Kidney (tissue), 14 donors: Measurements from ENCODE around the gene CCR9. TPM values are rescaled to one million over a fixed set of nuclear protein-coding genes. Genes with fewer than 3 reads are reported as not detected.

Experiments used
- DNase-seq, 5 donors: peaks; one replicate each; pipeline ENCODE4 v3.0.0-alpha.2; 2013 to 2020
- FAIRE-seq: peaks from 2 replicates; lab custom pipeline; 2012; peaks lifted over from hg19 to GRCh38; lab: Jason Lieb, UNC
- H3K27ac ChIP-seq, 2 donors: one replicate each; pipeline ENCODE4 v1.7.0; 2013; ENCODE audit warnings: low read depth in 2 of 2, low read length in 2 of 2, inconsistent platforms in 1 of 2
- H3K27me3 ChIP-seq: one replicate; pipeline ENCODE4 v1.7.1; 2013; ENCODE audit warnings: low read length, inconsistent platforms; ENCODE audit not compliant: control insufficient read depth, insufficient read depth
- H3K36me3 ChIP-seq, 3 donors: one replicate each; pipeline versions ENCODE4 v1.7.0 to v1.7.1; 2013; ENCODE audit warnings: low read length in 3 of 3, control low read depth in 1 of 3, inconsistent platforms in 1 of 3; ENCODE audit not compliant: insufficient read depth in 3 of 3, control insufficient read depth in 2 of 3
- H3K4me1 ChIP-seq, 3 donors: one replicate each; pipeline versions ENCODE4 v1.7.0 to v1.7.1; 2013; ENCODE audit warnings: low read length in 3 of 3, inconsistent platforms in 1 of 3, low read depth in 1 of 3; ENCODE audit not compliant: control insufficient read depth in 2 of 3, insufficient read depth in 2 of 3
- H3K4me3 ChIP-seq, 3 donors: one replicate each; pipeline versions ENCODE4 v1.7.0 to v1.8.1; 2013; ENCODE audit warnings: low read length in 3 of 3, control low read depth in 1 of 3, inconsistent platforms in 1 of 3
- H3K9ac ChIP-seq, 3 donors: one replicate each; pipeline versions ENCODE4 v1.7.0 to v1.7.1; 2013; ENCODE audit warnings: low read length in 3 of 3, control low read depth in 1 of 3, inconsistent platforms in 1 of 3
- H3K9me3 ChIP-seq, 3 donors: one replicate each; pipeline versions ENCODE4 v1.7.0 to v1.7.1; 2013; ENCODE audit warnings: low read length in 3 of 3, control low read depth in 1 of 3, inconsistent platforms in 1 of 3; ENCODE audit not compliant: control insufficient read depth in 2 of 3, insufficient read depth in 1 of 3
- intact Hi-C: fragments of 100-400 bp; cut with DNase I; formaldehyde crosslinking; loops from one replicate; pipeline ENCODE4 v1.11.1; 2022
- polyA plus RNA-seq: library from polyadenylated mRNA; stranded (reverse); fragments of 350-450 nt; fragmentation: Illumina TruSeq; extraction: RNeasy Lipid Tissue Mini Kit (QIAGEN cat#74804); gene quantifications from one replicate; pipeline ENCODE4 v1.2.3, GENCODE V29; 2014; ENCODE audit warnings: low read depth, low replicate concordance; ENCODE audit not compliant: insufficient read depth
- total RNA-seq: library from RNA; stranded (reverse); fragmentation: NEBNext Ultra II Directional; extraction: Animal tissue kit (Norgen Biotek cat#: 25700); gene quantifications from one replicate; pipeline ENCODE4 v1.2.1, GENCODE V29; 2021
- TF ChIP-seq, protein P1 (sequence below): IDR thresholded peaks from 3 replicates; pipeline ENCODE4 v1.5.1; 2012; ENCODE audit warnings: mild to moderate bottlenecking, moderate library complexity, borderline replicate concordance; ENCODE audit not compliant: insufficient read depth; ENCODE audit errors: extremely low read depth
- donor health status: control.
- donor health status: control.
- donor health status: control.
- donor health status: control.
- donor health status: control.
- donor health status: DM: yes; HTN: yes; CAD: no.
- donor health status: Normal renal cell carcinoma (clear cell type).

Gene CCR9
- total and polyA plus RNA-seq, 2 donors from 2014 or later: 0.22 to 0.43 TPM

GRCh38 chr3:45909542-45909941 lies 23.2 kb downstream of the CCR9 start:
- Histone ChIP-seq H3K4me3 (no peak overlapping the region), H3K36me3 (no peaks in the 10 kb centered on the region), H3K9me3 (no peaks in the 10 kb centered on the region), H3K4me1 (no peaks in the 10 kb centered on the region), H3K27me3 (no peaks in the 10 kb centered on the region), H3K9ac (no peak overlapping the region), H3K27ac (no peak overlapping the region)
- intact Hi-C loops: no loop called here
- FAIRE-seq (no peak), DNase-seq (no peak)
- TF ChIP-seq, protein P1, sequence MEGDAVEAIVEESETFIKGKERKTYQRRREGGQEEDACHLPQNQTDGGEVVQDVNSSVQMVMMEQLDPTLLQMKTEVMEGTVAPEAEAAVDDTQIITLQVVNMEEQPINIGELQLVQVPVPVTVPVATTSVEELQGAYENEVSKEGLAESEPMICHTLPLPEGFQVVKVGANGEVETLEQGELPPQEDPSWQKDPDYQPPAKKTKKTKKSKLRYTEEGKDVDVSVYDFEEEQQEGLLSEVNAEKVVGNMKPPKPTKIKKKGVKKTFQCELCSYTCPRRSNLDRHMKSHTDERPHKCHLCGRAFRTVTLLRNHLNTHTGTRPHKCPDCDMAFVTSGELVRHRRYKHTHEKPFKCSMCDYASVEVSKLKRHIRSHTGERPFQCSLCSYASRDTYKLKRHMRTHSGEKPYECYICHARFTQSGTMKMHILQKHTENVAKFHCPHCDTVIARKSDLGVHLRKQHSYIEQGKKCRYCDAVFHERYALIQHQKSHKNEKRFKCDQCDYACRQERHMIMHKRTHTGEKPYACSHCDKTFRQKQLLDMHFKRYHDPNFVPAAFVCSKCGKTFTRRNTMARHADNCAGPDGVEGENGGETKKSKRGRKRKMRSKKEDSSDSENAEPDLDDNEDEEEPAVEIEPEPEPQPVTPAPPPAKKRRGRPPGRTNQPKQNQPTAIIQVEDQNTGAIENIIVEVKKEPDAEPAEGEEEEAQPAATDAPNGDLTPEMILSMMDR: no peak

- no peaks in the 10 kb centered on the region for H3K9me3 ChIP-seq
- H3K4me1 ChIP-seq: no peaks in the 10 kb centered on the region
- H3K36me3 ChIP-seq: no peaks in the 10 kb centered on the region
- intact Hi-C loops: no loop called here
- no peaks in the 10 kb centered on the region for H3K27me3 ChIP-seq
- DNase-seq (no peak), FAIRE-seq (no peak)
- H3K4me3 ChIP-seq: no peak overlapping the region
- no peak overlapping the region for H3K27ac ChIP-seq
- TF ChIP-seq, protein P1: no peak
- no peak overlapping the region for H3K9ac ChIP-seq
These were observed 24.5 kb downstream of the CCR9 start for GRCh38 chr3:45910892-45911291.

DNA sequence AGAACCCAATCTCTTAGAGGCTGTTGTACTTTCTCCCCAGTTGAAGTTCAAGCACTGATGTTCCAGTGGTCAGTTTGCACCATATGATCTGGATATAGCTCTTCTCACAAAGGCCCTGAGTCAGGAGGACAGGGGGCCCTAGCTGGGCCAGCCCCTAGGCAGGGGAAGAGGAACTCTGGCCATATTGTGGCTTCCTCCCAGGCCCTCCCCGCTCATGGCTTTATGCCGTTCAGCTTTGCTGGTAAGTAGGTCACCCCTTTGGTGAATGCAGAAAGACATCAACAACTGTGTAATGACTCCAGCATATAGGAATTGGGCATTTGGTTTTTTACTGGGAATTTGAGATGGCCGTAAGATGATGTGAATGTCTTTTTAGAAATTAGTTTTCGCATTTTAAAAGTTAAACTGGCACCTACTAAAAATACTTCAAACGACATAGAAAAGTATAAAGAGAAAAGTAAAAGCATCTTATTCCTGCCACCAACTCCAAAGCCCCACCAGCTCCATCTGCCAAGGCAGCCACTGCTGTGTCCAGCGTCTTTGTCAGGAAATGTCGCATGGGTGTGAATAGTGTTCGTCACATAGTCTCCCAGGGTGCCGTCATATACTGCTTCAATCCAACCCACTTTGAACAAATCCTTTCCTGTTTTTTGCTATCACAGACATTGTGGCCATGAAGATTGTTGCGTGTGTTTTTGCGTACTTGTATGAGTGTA lies 25.3 kb downstream of the CCR9 start:
- DNase-seq (no peak), FAIRE-seq (no peak)
- TF ChIP-seq, protein P1: no peak
- Histone ChIP-seq H3K4me1 (no peaks in the 10 kb centered on the region), H3K9ac (no peak overlapping the region), H3K36me3 (no peaks in the 10 kb centered on the region), H3K27ac (no peak overlapping the region), H3K4me3 (no peak overlapping the region), H3K27me3 (no peaks in the 10 kb centered on the region), H3K9me3 (no peaks in the 10 kb centered on the region)
- intact Hi-C loops: no loop called here

GRCh38 chr3:45912435-45912834 lies 26.1 kb downstream of the CCR9 start:
- intact Hi-C loops: no loop called here
- H3K9me3 ChIP-seq: no peaks in the 10 kb centered on the region
- FAIRE-seq (no peak), DNase-seq (no peak)
- H3K36me3 ChIP-seq: no peaks in the 10 kb centered on the region
- no peak overlapping the region for H3K4me3 ChIP-seq
- H3K27ac ChIP-seq: no peak overlapping the region
- H3K27me3 ChIP-seq: no peaks in the 10 kb centered on the region
- TF ChIP-seq, protein P1: no peak
- H3K4me1 ChIP-seq: no peaks in the 10 kb centered on the region
- H3K9ac ChIP-seq: no peak overlapping the region
